K562 (cell line): ENCODE measurements around the gene DNAJB1. TPM values are rescaled to one million over a fixed set of nuclear protein-coding genes. Genes with fewer than 3 reads are reported as not detected.
A peak's percentile ranks its signal among the peaks of the same experiment; 100 is the strongest.

Source experiments
- ETV1 ChIP-seq: fragments of 450-650 bp; conservative IDR thresholded peaks from 2 replicates; pipeline ENCODE4 v1.6.1; 2016; ENCODE audit warnings: missing genetic modification characterization, control low read depth, low read depth, missing compliant biosample characterization
- MBD1 ChIP-seq: fragments of 250-450 bp; sonication (Bioruptor Pico); IDR thresholded peaks from 2 replicates; pipeline ENCODE4 v1.8.0; 2022; ENCODE audit warnings: inconsistent platforms
- RFX1 ChIP-seq: fragments of 450-650 bp; IDR thresholded peaks from 2 replicates; pipeline ENCODE4 v1.6.1; 2016; ENCODE audit warnings: mild to moderate bottlenecking, moderate library complexity
- RFX7 ChIP-seq: fragments of 250-450 bp; sonication (Bioruptor Pico); IDR thresholded peaks from 2 replicates; pipeline ENCODE4 v1.5.1; 2021; ENCODE audit warnings: mild to moderate bottlenecking
- SMAD2 ChIP-seq: fragments of 150-350 bp; IDR thresholded peaks from 2 replicates; pipeline ENCODE4 v1.6.1; 2014; ENCODE audit warnings: low read depth, mild to moderate bottlenecking, low read length
- SRSF1 ChIP-seq: fragments of 200-400 bp; formaldehyde crosslinking; IDR thresholded peaks from 2 replicates; pipeline ENCODE4 v1.6.1; 2017; ENCODE audit warnings: mild to moderate bottlenecking, low read depth, low read length, moderate library complexity
- ZNF274 ChIP-seq: IDR thresholded peaks from 2 replicates; pipeline ENCODE4 v1.6.1; 2011; ENCODE audit warnings: low read depth, mild to moderate bottlenecking, low read length, moderate library complexity, borderline replicate concordance
- ZNF408 ChIP-seq: fragments of 250-450 bp; sonication (Bioruptor Pico); IDR thresholded peaks from 2 replicates; pipeline ENCODE4 v1.4.0; 2020; ENCODE audit warnings: low read depth, mild to moderate bottlenecking, moderate library complexity
- ZNF668 ChIP-seq: fragments of 250-450 bp; sonication (Bioruptor Pico); IDR thresholded peaks from 2 replicates; pipeline ENCODE4 v1.8.0; 2022; ENCODE audit warnings: mild to moderate bottlenecking, inconsistent platforms
- polyA plus RNA-seq, 8 experiments: library from polyadenylated mRNA; depleted of rRNA in 4 of 8; stranded (reverse) in 5 of 8; unstranded in 3 of 8; fragments of >200 nt; fragmentation: Nextera tagmentation in 2 of 8; fragmentation: Illumina TruSeq in 1 of 8; extraction: Ambion mirVana in 2 of 8; extraction: Trizol in 1 of 8; gene quantifications; 2 replicates each; pipeline versions ENCODE4 v1.2.1 to v1.2.3, GENCODE V29; 2011 to 2014; ENCODE audit warnings: inconsistent platforms in 1 of 8, missing spikeins in 1 of 8
- total RNA-seq, 7 experiments: library from RNA; depleted of rRNA in 6 of 7; stranded (reverse); fragments of >200 nt in 6 of 7; fragmentation: Illumina TruSeq in 2 of 7; extraction: Trizol in 2 of 7; gene quantifications; 2 replicates each; pipeline versions ENCODE4 v1.2.1 to v1.2.3, GENCODE V29; 2011 to 2021; ENCODE audit warnings: low replicate concordance in 1 of 7
- TF ChIP-seq, protein P1 (sequence below), 2 experiments: fragments of 450-650 bp; IDR thresholded peaks; 2 replicates each; pipeline ENCODE4 v1.6.1; 2016; ENCODE audit warnings: mild to moderate bottlenecking in 2 of 2, borderline replicate concordance in 1 of 2, low read depth in 1 of 2, moderate library complexity in 1 of 2
- TF ChIP-seq, protein P2 (sequence below): fragments of 250-450 bp; sonication (Bioruptor Pico); IDR thresholded peaks from 2 replicates; pipeline ENCODE4 v1.8.0; 2021; ENCODE audit warnings: moderate library complexity, mild to moderate bottlenecking, inconsistent platforms
- TF ChIP-seq, protein P3 (sequence below): sonication (generic); formaldehyde crosslinking; IDR thresholded peaks from 2 replicates; pipeline ENCODE4 v1.8.1; 2023; ENCODE audit warnings: mild to moderate bottlenecking, missing genetic modification reagents
- TF ChIP-seq, protein P4 (sequence below): fragments of 250-450 bp; sonication (Bioruptor Pico); IDR thresholded peaks from 2 replicates; pipeline ENCODE4 v1.8.0; 2022; ENCODE audit warnings: moderate library complexity, mild to moderate bottlenecking, inconsistent platforms

Gene DNAJB1
- total and polyA plus RNA-seq, 9 of the 15 experiments (the other 6 are each of a cell fraction or from before 2014, with no cell fraction given), result 13.2 to 113 (median 62.1) TPM

- TF ChIP-seq, protein P1, sequence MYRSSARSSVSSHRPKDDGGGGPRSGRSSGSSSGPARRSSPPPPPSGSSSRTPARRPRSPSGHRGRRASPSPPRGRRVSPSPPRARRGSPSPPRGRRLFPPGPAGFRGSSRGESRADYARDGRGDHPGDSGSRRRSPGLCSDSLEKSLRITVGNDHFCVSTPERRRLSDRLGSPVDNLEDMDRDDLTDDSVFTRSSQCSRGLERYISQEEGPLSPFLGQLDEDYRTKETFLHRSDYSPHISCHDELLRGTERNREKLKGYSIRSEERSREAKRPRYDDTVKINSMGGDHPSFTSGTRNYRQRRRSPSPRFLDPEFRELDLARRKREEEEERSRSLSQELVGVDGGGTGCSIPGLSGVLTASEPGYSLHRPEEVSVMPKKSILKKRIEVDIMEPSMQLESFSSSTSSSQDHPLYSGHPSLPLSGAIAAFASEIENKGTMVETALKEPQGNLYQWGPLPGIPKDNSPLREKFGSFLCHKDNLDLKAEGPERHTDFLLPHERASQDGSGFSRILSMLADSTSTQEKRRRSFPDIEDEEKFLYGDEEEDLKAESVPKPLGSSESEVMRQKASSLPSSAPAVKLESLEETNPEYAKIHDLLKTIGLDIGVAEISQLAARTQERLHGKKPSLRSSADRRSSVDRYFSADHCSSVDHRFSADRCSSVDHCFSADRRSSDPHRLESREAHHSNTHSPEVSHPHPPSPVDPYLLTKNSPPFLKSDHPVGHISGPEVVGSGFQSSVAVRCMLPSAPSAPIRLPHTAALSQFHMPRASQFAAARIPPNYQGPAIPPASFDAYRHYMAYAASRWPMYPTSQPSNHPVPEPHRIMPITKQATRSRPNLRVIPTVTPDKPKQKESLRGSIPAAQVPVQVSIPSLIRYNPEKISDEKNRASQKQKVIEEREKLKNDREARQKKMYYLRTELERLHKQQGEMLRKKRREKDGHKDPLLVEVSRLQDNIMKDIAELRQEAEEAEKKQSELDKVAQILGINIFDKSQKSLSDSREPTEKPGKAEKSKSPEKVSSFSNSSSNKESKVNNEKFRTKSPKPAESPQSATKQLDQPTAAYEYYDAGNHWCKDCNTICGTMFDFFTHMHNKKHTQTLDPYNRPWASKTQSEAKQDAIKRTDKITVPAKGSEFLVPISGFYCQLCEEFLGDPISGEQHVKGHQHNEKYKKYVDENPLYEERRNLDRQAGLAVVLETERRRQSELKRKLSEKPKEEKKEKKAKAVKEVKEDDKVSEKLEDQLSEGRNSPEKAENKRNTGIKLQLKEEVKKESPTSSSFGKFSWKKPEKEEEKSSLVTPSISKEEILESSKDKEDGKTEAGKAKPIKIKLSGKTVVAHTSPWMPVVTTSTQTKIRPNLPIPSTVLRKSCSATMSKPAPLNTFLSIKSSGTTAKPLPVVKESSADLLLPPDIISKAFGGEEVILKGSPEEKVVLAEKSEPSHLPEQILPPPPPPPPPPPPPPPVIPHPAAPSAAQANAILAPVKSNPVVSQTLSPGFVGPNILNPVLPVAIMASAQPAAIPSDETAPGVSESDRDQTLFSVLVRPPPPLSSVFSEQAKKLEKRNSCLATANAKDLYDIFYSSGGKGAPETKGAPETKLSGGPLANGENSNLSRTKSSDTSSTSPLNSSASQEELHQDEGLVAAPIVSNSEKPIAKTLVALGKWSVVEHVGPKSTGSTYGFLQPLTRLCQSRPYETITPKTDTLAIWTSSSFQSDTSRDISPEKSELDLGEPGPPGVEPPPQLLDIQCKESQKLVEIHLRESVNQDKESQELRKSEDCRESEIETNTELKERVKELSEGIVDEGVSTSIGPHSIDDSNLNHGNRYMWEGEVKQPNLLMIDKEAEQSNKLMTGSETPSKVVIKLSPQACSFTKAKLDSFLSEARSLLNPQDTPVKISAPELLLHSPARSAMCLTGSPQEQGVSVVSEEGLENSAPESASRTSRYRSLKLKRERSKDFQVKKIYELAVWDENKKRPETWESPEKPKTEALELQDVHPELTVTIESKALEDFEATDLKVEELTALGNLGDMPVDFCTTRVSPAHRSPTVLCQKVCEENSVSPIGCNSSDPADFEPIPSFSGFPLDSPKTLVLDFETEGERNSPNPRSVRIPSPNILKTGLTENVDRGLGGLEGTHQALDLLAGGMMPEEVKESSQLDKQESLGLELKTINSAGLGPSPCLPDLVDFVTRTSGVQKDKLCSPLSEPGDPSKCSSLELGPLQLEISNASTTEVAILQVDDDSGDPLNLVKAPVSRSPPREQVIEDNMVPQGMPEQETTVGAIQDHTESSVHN (IDR thresholded peaks at IDR 0.05; ENCODE audit: borderline replicate concordance in 1 of 2, low read depth in 1 of 2), result no peak
- TF ChIP-seq, protein P2, sequence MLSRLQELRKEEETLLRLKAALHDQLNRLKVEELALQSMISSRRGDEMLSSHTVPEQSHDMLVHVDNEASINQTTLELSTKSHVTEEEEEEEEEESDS (CRISPR knock-in tag), result no peak
- no peak for TF ChIP-seq RFX7 (CRISPR knock-in tag)
- TF ChIP-seq ZNF668 (CRISPR knock-in tag), result no peak
- TF ChIP-seq SMAD2, result no peak
- peak; percentile 75; the same call in 1 of the 2 replicates for TF ChIP-seq RFX1
- TF ChIP-seq, protein P3, sequence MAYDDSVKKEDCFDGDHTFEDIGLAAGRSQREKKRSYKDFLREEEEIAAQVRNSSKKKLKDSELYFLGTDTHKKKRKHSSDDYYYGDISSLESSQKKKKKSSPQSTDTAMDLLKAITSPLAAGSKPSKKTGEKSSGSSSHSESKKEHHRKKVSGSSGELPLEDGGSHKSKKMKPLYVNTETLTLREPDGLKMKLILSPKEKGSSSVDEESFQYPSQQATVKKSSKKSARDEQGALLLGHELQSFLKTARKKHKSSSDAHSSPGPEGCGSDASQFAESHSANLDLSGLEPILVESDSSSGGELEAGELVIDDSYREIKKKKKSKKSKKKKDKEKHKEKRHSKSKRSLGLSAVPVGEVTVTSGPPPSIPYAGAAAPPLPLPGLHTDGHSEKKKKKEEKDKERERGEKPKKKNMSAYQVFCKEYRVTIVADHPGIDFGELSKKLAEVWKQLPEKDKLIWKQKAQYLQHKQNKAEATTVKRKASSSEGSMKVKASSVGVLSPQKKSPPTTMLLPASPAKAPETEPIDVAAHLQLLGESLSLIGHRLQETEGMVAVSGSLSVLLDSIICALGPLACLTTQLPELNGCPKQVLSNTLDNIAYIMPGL (CRISPR knock-in tag), result no peak
- TF ChIP-seq MBD1 (CRISPR knock-in tag), result no peak
- TF ChIP-seq ZNF274, result no peak
- TF ChIP-seq ZNF408 (CRISPR knock-in tag), result no peak
- no peak for TF ChIP-seq SRSF1
- TF ChIP-seq ETV1 (tag), result peak; percentile 78
- TF ChIP-seq, protein P4, sequence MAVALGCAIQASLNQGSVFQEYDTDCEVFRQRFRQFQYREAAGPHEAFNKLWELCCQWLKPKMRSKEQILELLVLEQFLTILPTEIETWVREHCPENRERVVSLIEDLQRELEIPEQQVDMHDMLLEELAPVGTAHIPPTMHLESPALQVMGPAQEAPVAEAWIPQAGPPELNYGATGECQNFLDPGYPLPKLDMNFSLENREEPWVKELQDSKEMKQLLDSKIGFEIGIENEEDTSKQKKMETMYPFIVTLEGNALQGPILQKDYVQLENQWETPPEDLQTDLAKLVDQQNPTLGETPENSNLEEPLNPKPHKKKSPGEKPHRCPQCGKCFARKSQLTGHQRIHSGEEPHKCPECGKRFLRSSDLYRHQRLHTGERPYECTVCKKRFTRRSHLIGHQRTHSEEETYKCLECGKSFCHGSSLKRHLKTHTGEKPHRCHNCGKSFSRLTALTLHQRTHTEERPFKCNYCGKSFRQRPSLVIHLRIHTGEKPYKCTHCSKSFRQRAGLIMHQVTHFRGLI, result no peak
These were observed 10.3 kb downstream of the DNAJB1 start (continued) for GRCh38 chr19:14507704-14508542.
